A673 (cell line): ENCODE data around the gene LRRC4B. TPM values are rescaled to one million over a fixed set of nuclear protein-coding genes. Genes with fewer than 3 reads are reported as not detected.

Source experiments
- BruUV-seq: library from RNA; stranded (reverse); fragments of 400-500 nt; replicated peaks from 2 replicates; lab custom pipeline; 2021; lab: Mats Ljungman, UMichigan
- CTCF ChIA-PET: fragments of 300-600 bp; sonication (Branson Sonifier 250); formaldehyde crosslinking; loops from one replicate; lab custom pipeline; 2022; ENCODE audit warnings: antibody characterized with exemption; lab: Charles Lee
- POLR2A ChIA-PET: fragments of 300-600 bp; sonication (Branson Sonifier 250); formaldehyde crosslinking; loops from one replicate; lab custom pipeline; 2022; ENCODE audit warnings: antibody characterized with exemption; ENCODE audit not compliant: low non-redundant PET; lab: Charles Lee
- DNase-seq: peaks from one replicate; pipeline ENCODE4 v3.0.0-alpha.2; 2015; ENCODE audit warnings: low spot score
- H3K27ac ChIP-seq: fragments of 200-600 bp; sonication (generic); 2 replicates; pipeline ENCODE4 v1.5.1; 2016; ENCODE audit warnings: mixed run types, low read depth, mild to moderate bottlenecking, mixed read lengths, antibody characterized with exemption, low read length; ENCODE audit not compliant: poor library complexity, severe bottlenecking
- H3K27me3 ChIP-seq: fragments of 200-600 bp; sonication (generic); replicated peaks from 2 replicates; pipeline ENCODE4 v1.6.1; 2017; ENCODE audit warnings: mixed run types, low read depth, mild to moderate bottlenecking, mixed read lengths, antibody characterized with exemption, low read length; ENCODE audit not compliant: insufficient read depth, poor library complexity
- H3K36me3 ChIP-seq: fragments of 200-600 bp; sonication (generic); 2 replicates; pipeline ENCODE4 v1.6.1; 2016; ENCODE audit warnings: mixed run types, mild to moderate bottlenecking, mixed read lengths, antibody characterized with exemption, low read length; ENCODE audit not compliant: insufficient read depth, poor library complexity, severe bottlenecking
- H3K4me1 ChIP-seq: fragments of 200-600 bp; sonication (generic); 2 replicates; pipeline ENCODE4 v1.6.1; 2017; ENCODE audit warnings: mixed run types, mild to moderate bottlenecking, mixed read lengths, antibody characterized with exemption, low read length; ENCODE audit not compliant: insufficient read depth, poor library complexity, severe bottlenecking
- H3K4me3 ChIP-seq: fragments of 200-600 bp; sonication (generic); 2 replicates; pipeline ENCODE4 v1.5.1; 2016; ENCODE audit warnings: low read depth, mixed run types, mild to moderate bottlenecking, mixed read lengths, low read length; ENCODE audit not compliant: poor library complexity, severe bottlenecking
- H3K9me3 ChIP-seq: fragments of 200-600 bp; sonication (generic); 2 replicates; pipeline ENCODE4 v1.6.1; 2016; ENCODE audit warnings: mixed run types, low read depth, mild to moderate bottlenecking, mixed read lengths, antibody characterized with exemption, low read length; ENCODE audit not compliant: poor library complexity, severe bottlenecking
- EZH2 ChIP-seq: fragments of 200-600 bp; sonication (generic); IDR thresholded peaks from 2 replicates; pipeline ENCODE4 v1.6.1; 2017; ENCODE audit warnings: borderline replicate concordance, low read depth, mild to moderate bottlenecking, mixed read lengths, antibody characterized with exemption, low read length; ENCODE audit not compliant: poor library complexity, severe bottlenecking
- intact Hi-C: fragments of 100-400 bp; cut with micrococcal nuclease; formaldehyde crosslinking; loops from one replicate; pipeline ENCODE4 v1.10.0; 2022; ENCODE audit not compliant: unreplicated experiment
- total RNA-seq: library from RNA; stranded (reverse); gene quantifications from 2 replicates; pipeline ENCODE4 v1.2.3, GENCODE V29; 2021
- TF ChIP-seq, protein P1 (sequence below): fragments of 300-800, 200-600 bp; sonication (generic); conservative IDR thresholded peaks from 2 replicates; pipeline ENCODE4 v1.5.1; 2017; ENCODE audit warnings: low read depth, mild to moderate bottlenecking, antibody characterized with exemption, low read length, moderate library complexity, mixed read lengths

The LRRC4B gene
- total RNA-seq, 1 experiment from 2014 or later = 23.1 TPM

DNA sequence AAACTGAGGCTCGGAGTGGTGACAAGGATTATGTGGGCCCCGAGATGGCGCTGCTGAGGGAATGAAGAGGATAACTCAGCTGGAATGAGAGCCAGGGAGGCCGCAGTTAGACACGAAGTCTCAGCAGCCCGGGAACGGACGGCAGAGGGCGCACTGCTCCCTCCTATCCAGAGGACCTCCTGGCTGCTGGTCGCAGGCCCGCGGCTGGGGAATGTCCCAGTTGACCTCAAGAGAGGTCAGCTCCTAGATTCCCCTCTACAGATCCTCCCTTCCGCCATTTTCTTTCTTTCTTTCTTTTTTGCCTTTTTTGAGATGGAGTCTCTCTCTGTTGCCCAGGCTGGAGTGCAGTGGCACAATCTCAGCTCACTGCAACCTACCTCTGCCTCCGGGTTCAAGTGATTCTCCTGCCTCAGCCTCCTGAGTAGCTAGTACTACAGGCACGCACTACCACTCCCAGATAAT, 30.4 kb downstream of the LRRC4B start:
- ChIA-PET POLR2A (interaction anchor here (0.6 kb wide), 1 partner anchor 206 kb away, joined by 4 read pairs; no protein-coding TSS in a partner anchor), CTCF (interaction anchor here (0.6 to 1.9 kb wide), 10 partner anchors 9 to 245 kb away, joined by 3 to 15 read pairs (median 4); partner anchors contain the start of gene JOSD2)
- Histone ChIP-seq H3K4me3 (no peak overlapping the region), H3K4me1 (no peaks in the 10 kb centered on the region), H3K9me3 (peaks cover 12% of the 10 kb centered on the region), H3K36me3 (no peaks in the 10 kb centered on the region), H3K27ac (no peak overlapping the region), H3K27me3 (no peaks in the 10 kb centered on the region)
- TF ChIP-seq EZH2 = no peak
- TF ChIP-seq, protein P1, sequence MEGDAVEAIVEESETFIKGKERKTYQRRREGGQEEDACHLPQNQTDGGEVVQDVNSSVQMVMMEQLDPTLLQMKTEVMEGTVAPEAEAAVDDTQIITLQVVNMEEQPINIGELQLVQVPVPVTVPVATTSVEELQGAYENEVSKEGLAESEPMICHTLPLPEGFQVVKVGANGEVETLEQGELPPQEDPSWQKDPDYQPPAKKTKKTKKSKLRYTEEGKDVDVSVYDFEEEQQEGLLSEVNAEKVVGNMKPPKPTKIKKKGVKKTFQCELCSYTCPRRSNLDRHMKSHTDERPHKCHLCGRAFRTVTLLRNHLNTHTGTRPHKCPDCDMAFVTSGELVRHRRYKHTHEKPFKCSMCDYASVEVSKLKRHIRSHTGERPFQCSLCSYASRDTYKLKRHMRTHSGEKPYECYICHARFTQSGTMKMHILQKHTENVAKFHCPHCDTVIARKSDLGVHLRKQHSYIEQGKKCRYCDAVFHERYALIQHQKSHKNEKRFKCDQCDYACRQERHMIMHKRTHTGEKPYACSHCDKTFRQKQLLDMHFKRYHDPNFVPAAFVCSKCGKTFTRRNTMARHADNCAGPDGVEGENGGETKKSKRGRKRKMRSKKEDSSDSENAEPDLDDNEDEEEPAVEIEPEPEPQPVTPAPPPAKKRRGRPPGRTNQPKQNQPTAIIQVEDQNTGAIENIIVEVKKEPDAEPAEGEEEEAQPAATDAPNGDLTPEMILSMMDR = peak; percentile 95
- no TSS peak for BruUV-seq
- DNase-seq = peak; percentile 90
- intact Hi-C loops = loop anchor here (1.0 to 5.0 kb wide), 2 partner anchors 246 to 385 kb away; no protein-coding TSS in a partner anchor

DNA sequence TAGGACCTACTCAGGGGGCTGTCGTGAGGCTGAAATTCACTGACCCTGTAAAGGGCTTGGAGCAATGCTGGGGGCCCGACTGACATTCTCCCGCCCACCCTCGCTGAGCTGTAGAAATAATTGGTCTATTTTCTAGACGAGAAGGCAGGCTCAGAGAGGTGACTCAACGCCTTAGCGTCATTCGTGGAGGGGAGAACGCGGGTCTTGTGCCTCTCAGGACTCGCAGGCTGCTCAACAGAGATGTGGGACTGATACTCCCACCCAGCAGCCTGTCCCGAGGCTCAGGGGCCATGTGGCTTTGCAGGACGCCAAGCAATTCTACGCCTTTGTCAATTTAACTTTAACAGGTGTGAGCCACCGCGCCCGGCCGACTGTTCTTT, 30.9 kb downstream of the LRRC4B start:
- Histone ChIP-seq H3K27me3 (no peaks in the 10 kb centered on the region), H3K4me1 (no peaks in the 10 kb centered on the region), H3K27ac (no peak overlapping the region), H3K36me3 (no peaks in the 10 kb centered on the region), H3K9me3 (peaks cover 14% of the 10 kb centered on the region), H3K4me3 (no peak overlapping the region)
- ChIA-PET CTCF (interaction anchor here (0.6 to 1.9 kb wide), 8 partner anchors 9 to 246 kb away, joined by 3 to 15 read pairs (median 4); partner anchors contain the start of gene JOSD2), POLR2A (no interaction called here)
- TF ChIP-seq, protein P1 = no peak
- no peak for TF ChIP-seq EZH2
- BruUV-seq = no TSS peak
- DNase-seq = no peak
- intact Hi-C loops = loop anchor here (1.0 to 5.0 kb wide), 2 partner anchors 246 to 385 kb away; no protein-coding TSS in a partner anchor

DNA sequence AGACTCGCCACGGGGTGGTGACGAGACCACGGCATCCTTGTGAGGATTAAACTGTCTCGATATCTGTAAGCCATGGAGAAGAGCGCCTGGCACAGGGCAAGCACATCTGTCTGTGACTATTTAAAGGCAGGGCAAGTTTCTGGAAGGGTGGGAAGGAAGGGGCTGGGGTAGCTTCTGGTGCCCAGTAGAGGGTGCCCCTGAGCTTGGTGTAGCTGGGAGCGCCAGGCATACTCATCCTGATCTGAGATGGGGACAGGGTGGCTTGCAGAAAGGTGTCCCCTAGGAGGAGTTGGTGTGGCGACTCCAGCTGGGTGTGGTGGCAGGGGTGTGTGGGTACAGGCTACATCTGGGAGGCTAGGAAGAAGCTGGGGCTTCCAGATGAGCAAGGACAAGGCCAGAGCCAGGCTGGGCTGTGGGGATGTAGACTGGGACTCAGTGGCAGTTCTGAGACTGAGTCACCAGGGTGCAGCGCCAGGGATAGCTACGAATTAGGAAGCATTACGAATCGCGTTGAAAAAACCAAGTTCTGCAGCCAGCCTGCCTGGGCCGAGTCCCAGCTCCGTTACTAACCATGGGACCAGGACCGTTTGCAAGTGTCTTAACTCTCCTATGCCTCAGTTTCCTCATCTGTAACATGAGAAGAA, 31.5 kb downstream of the LRRC4B start:
- Histone ChIP-seq H3K27me3 (no peaks in the 10 kb centered on the region), H3K9me3 (peaks cover 14% of the 10 kb centered on the region), H3K27ac (no peak overlapping the region), H3K36me3 (no peaks in the 10 kb centered on the region), H3K4me1 (no peaks in the 10 kb centered on the region), H3K4me3 (no peak overlapping the region)
- TF ChIP-seq, protein P1 = no peak
- no peak for TF ChIP-seq EZH2
- ChIA-PET POLR2A (no interaction called here), CTCF (interaction anchor here (1.7 to 1.9 kb wide), 2 partner anchors 19 to 246 kb away, joined by 11 to 15 read pairs; no protein-coding TSS in a partner anchor)
- no peak for DNase-seq
- intact Hi-C loops = loop anchor here (1.0 to 5.0 kb wide), 2 partner anchors 247 to 386 kb away; no protein-coding TSS in a partner anchor
- no TSS peak for BruUV-seq
